K562 (cell line): ENCODE data around the gene BTBD2. TPM values are rescaled to one million over a fixed set of nuclear protein-coding genes. Genes with fewer than 3 reads are reported as not detected.

Source experiments
- ATAC-seq: fragments of 200-7000 bp; cut with Tn5 transposase; 3 replicates; pipeline ENCODE4 v1.9.1; 2020; ENCODE audit warnings: moderate library complexity
- BruUV-seq: library from RNA; stranded (reverse); fragments of 400-500 nt; replicated peaks from 2 replicates; lab custom pipeline; 2021; lab: Mats Ljungman, UMichigan
- CTCF ChIA-PET: fragments of 300-600 bp; formaldehyde crosslinking; extraction: SDS; loops from one replicate; lab custom pipeline; 2021; ENCODE audit warnings: low intra/inter-chr PET ratio; lab: Yijun Ruan, JAX
- POLR2A ChIA-PET: fragments of 300-600, 350-650 bp; sonication (Branson Sonifier 250); formaldehyde crosslinking; extraction: SDS; loops from one replicate; lab custom pipeline; 2021; ENCODE audit warnings: antibody characterized with exemption, inconsistent platforms; lab: Yijun Ruan, JAX
- DNase-seq, 4 experiments: peaks; one replicate each; pipeline versions ENCODE4 v3.0.0 to v3.0.0-alpha.2; 2011 to 2018; ENCODE audit warnings: low spot score in 3 of 4, mixed read lengths in 3 of 4; ENCODE audit errors: extremely low read depth in 1 of 4
- FAIRE-seq: peaks from 2 replicates; lab custom pipeline; 2011; peaks lifted over from hg19 to GRCh38; lab: Jason Lieb, UNC
- H2AFZ ChIP-seq: 2 replicates; pipeline ENCODE4 v1.6.0; 2011; ENCODE audit warnings: low read depth, low read length, control low read depth, inconsistent platforms
- H3K27ac ChIP-seq: fragments of 200-600 bp; 3 replicates; pipeline ENCODE4 v1.8.0; 2011; ENCODE audit warnings: low read depth, mild to moderate bottlenecking, control low read depth, inconsistent platforms, low read length, moderate library complexity, mixed read lengths; ENCODE audit errors: extremely low read depth
- H3K27me3 ChIP-seq, 2 experiments: fragments of 300-600 bp in 1 of 2; 2 replicates in 1 of 2; 3 replicates in 1 of 2; pipeline versions ENCODE4 v1.6.0 to v1.8.0; 2011; ENCODE audit warnings: inconsistent platforms in 2 of 2, low read length in 2 of 2, mild to moderate bottlenecking in 1 of 2, mixed read lengths in 1 of 2, moderate library complexity in 1 of 2; ENCODE audit not compliant: control insufficient read depth in 2 of 2, insufficient read depth in 2 of 2
- H3K36me3 ChIP-seq: fragments of 300-600 bp; 3 replicates; pipeline ENCODE4 v1.8.0; 2011; ENCODE audit warnings: mild to moderate bottlenecking, low read length, inconsistent platforms; ENCODE audit not compliant: control insufficient read depth, insufficient read depth
- H3K4me1 ChIP-seq, 2 experiments: fragments of 200-600 bp in 1 of 2; replicated peaks in 1 of 2; 2 replicates in 1 of 2; 3 replicates in 1 of 2; pipeline versions ENCODE4 v1.5.1 to v1.8.0; 2011; ENCODE audit warnings: inconsistent platforms in 2 of 2, low read length in 2 of 2, mild to moderate bottlenecking in 1 of 2, mixed read lengths in 1 of 2, moderate library complexity in 1 of 2; ENCODE audit not compliant: control insufficient read depth in 2 of 2, insufficient read depth in 2 of 2
- H3K4me2 ChIP-seq: 2 replicates; pipeline ENCODE4 v1.6.1; 2011; ENCODE audit warnings: low read length, control low read depth, inconsistent platforms, mixed read lengths; ENCODE audit not compliant: insufficient read depth
- H3K4me3 ChIP-seq: fragments of 200-600 bp; sonication (generic), shearing (Covaris generic); 2 replicates; pipeline ENCODE4 v1.5.1; 2016; ENCODE audit warnings: control low read depth, inconsistent platforms
- H3K79me2 ChIP-seq: fragments of 200-600 bp; 3 replicates; pipeline ENCODE4 v1.8.0; 2011; ENCODE audit warnings: low read length, inconsistent platforms; ENCODE audit not compliant: control insufficient read depth, insufficient read depth
- H3K9ac ChIP-seq, 2 experiments: 2 replicates each; pipeline versions ENCODE4 v1.6.0 to v1.6.1; 2011; ENCODE audit warnings: low read depth in 2 of 2, low read length in 2 of 2, control low read depth in 1 of 2, inconsistent platforms in 1 of 2, mild to moderate bottlenecking in 1 of 2, mixed read lengths in 1 of 2; ENCODE audit not compliant: insufficient read depth in 1 of 2
- H3K9me1 ChIP-seq: one replicate; pipeline ENCODE4 v1.6.0; 2011; ENCODE audit warnings: inconsistent platforms, mild to moderate bottlenecking, low read length, moderate library complexity; ENCODE audit not compliant: control insufficient read depth, insufficient read depth
- H3K9me3 ChIP-seq: replicated peaks from 2 replicates; pipeline ENCODE4 v1.5.1; 2011; ENCODE audit warnings: low read depth, low read length, inconsistent platforms; ENCODE audit not compliant: control insufficient read depth, insufficient read depth
- H4K20me1 ChIP-seq: replicated peaks from 2 replicates; pipeline ENCODE4 v1.6.1; 2011; ENCODE audit warnings: low read length, inconsistent platforms, mixed read lengths; ENCODE audit not compliant: control insufficient read depth, insufficient read depth
- ETV1 ChIP-seq: fragments of 450-650 bp; conservative IDR thresholded peaks from 2 replicates; pipeline ENCODE4 v1.6.1; 2016; ENCODE audit warnings: missing genetic modification characterization, control low read depth, low read depth, missing compliant biosample characterization
- FOXK2 ChIP-seq, 2 experiments: fragments of 450-650 bp; IDR thresholded peaks in 1 of 2; conservative IDR thresholded peaks in 1 of 2; 2 replicates each; pipeline ENCODE4 v1.6.1; 2016; ENCODE audit warnings: low read depth in 2 of 2, mild to moderate bottlenecking in 1 of 2
- GTF2E2 ChIP-seq: fragments of 200-800 bp; sonication (Bioruptor generic); IDR thresholded peaks from 2 replicates; pipeline ENCODE4 v1.6.1; 2016; ENCODE audit warnings: missing genetic modification characterization, missing compliant biosample characterization
- PKNOX1 ChIP-seq: fragments of 450-650 bp; IDR thresholded peaks from 2 replicates; pipeline ENCODE4 v1.6.1; 2016
- RCOR1 ChIP-seq, 2 experiments: IDR thresholded peaks; 2 replicates each; pipeline ENCODE4 v1.6.1; 2012; ENCODE audit warnings: low read depth in 2 of 2, low read length in 2 of 2, borderline replicate concordance in 1 of 2, improper control_type of control experiment in 1 of 2
- SMARCA4 ChIP-seq: fragments of 450-650 bp; IDR thresholded peaks from 2 replicates; pipeline ENCODE4 v1.6.1; 2016
- TFAP4 ChIP-seq: sonication (generic); formaldehyde crosslinking; IDR thresholded peaks from 2 replicates; pipeline ENCODE4 v1.8.0; 2022; ENCODE audit warnings: missing genetic modification reagents, mild to moderate bottlenecking, moderate library complexity, borderline replicate concordance
- ZBTB2 ChIP-seq: fragments of 450-650 bp; IDR thresholded peaks from 2 replicates; pipeline ENCODE4 v1.6.1; 2016; ENCODE audit warnings: antibody characterized with exemption
- ZMIZ1 ChIP-seq, 2 experiments: fragments of 150-350 bp in 1 of 2; IDR thresholded peaks; 2 replicates each; pipeline ENCODE4 v1.6.1; 2012 to 2016; ENCODE audit warnings: low read depth in 2 of 2, low read length in 2 of 2, mild to moderate bottlenecking in 1 of 2, moderate library complexity in 1 of 2
- ZNF143 ChIP-seq: sonication (generic); formaldehyde crosslinking; IDR thresholded peaks from 2 replicates; pipeline ENCODE4 v1.9.0; 2022; ENCODE audit warnings: mild to moderate bottlenecking, missing genetic modification reagents
- ZNF280A ChIP-seq: fragments of 450-650 bp; IDR thresholded peaks from 2 replicates; pipeline ENCODE4 v1.6.1; 2018; ENCODE audit warnings: mild to moderate bottlenecking, low read depth; ENCODE audit not compliant: partially characterized antibody
- WGBS: fragments of 100-300 bp; shearing (Covaris generic); methylation state at CpG from one replicate; pipeline ENCODE4 v1.1.6; 2016; ENCODE audit warnings: low coverage, mixed read lengths; ENCODE audit not compliant: insufficient coverage; ENCODE audit errors: missing lambda C conversion rate; 5-methylcytosine and 5-hydroxymethylcytosine counted together
- in situ Hi-C: fragments of 300-500 bp; cut with MboI; formaldehyde crosslinking; loops from 4 replicates; pipeline ENCODE4 v1.15.0; 2018; ENCODE audit warnings: inconsistent platforms, mixed read lengths
- intact Hi-C: fragments of 100-400 bp; cut with micrococcal nuclease; formaldehyde crosslinking; loops from 2 replicates; pipeline ENCODE4 v1.14.2; 2022
- polyA plus RNA-seq, 8 experiments: library from polyadenylated mRNA; depleted of rRNA in 4 of 8; stranded (reverse) in 5 of 8; unstranded in 3 of 8; fragments of >200 nt; fragmentation: Nextera tagmentation in 2 of 8; fragmentation: Illumina TruSeq in 1 of 8; extraction: Ambion mirVana in 2 of 8; extraction: Trizol in 1 of 8; gene quantifications; 2 replicates each; pipeline versions ENCODE4 v1.2.1 to v1.2.3, GENCODE V29; 2011 to 2014; ENCODE audit warnings: inconsistent platforms in 1 of 8, missing spikeins in 1 of 8
- total RNA-seq, 7 experiments: library from RNA; depleted of rRNA in 6 of 7; stranded (reverse); fragments of >200 nt in 6 of 7; fragmentation: Illumina TruSeq in 2 of 7; extraction: Trizol in 2 of 7; gene quantifications; 2 replicates each; pipeline versions ENCODE4 v1.2.1 to v1.2.3, GENCODE V29; 2011 to 2021; ENCODE audit warnings: low replicate concordance in 1 of 7

BTBD2 gene
- total and polyA plus RNA-seq, 9 of the 15 experiments (the other 6 are each of a cell fraction or from before 2014, with no cell fraction given), result 0.10 to 15.6 (median 6.9) TPM

GRCh38 chr19:1935484-1936208 lies 79.9 kb downstream of the BTBD2 start:
- Histone ChIP-seq H3K4me3 (no peak overlapping the region), H3K9ac (no peak overlapping the region), H3K27me3 (no peaks in the 10 kb centered on the region), H3K9me1 (no peaks in the 10 kb centered on the region), H3K79me2 (peaks cover 10% of the 10 kb centered on the region), H3K9me3 (peaks cover 2% of the 10 kb centered on the region; the same call in 1 of the 2 replicates), H3K4me1 (peaks cover 19 to 49% of the 10 kb centered on the region in 2 experiments), H3K36me3 (no peaks in the 10 kb centered on the region), H3K4me2 (no peak overlapping the region), H4K20me1 (no peaks in the 10 kb centered on the region), H2AFZ (no peak overlapping the region), H3K27ac (peak overlapping the region; percentile 39; the same call in 1 of the 3 replicates)
- WGBS, result 58% methylated on average over 11 of the region's 11 CpGs
- FAIRE-seq, result peak; percentile 87
- peak; percentile 53 for ATAC-seq
- in situ Hi-C loops, result no loop called here
- DNase-seq, result peak in 3 of 4 experiments; percentile 45 to 66 (median 58)
- ChIA-PET CTCF (no interaction called here), POLR2A (interaction anchor here (0.7 to 0.9 kb wide), 2 partner anchors 8 to 42 kb away, joined by 3 to 4 read pairs; no protein-coding TSS in a partner anchor)
- no TSS peak for BruUV-seq
- intact Hi-C loops, result no loop called here
- TF ChIP-seq RCOR1 (IDR thresholded peaks at IDR 0.05; ENCODE audit: borderline replicate concordance in 1 of 2, low read depth in 2 of 2, low read length in 2 of 2) (peak in 1 of 2 experiments; percentile 73; a peak in 2 of 4 replicates), ZNF143 (CRISPR knock-in tag) (no peak), ZNF280A (peak; percentile 60), ZBTB2 (peak; percentile 31; the same call in 1 of the 2 replicates), PKNOX1 (peak; percentile 10; the same call in 1 of the 2 replicates), GTF2E2 (no peak), ETV1 (tag) (peak; percentile 20; the same call in 1 of the 2 replicates), ZMIZ1 (IDR thresholded peaks at IDR 0.05; ENCODE audit: low read depth in 2 of 2, low read length in 2 of 2) (peak in 1 of 2 experiments; percentile 88; a peak in 2 of 4 replicates), FOXK2 (conservative IDR thresholded peaks at IDR 0.05 in 1 of 2, IDR thresholded peaks at IDR 0.05 in 1 of 2; ENCODE audit: low read depth in 2 of 2) (peak; percentile 34 to 57; a peak in 3 of 4 replicates), SMARCA4 (0 out of 2 replicates have a peak, but pooled peaks have one; percentile 30), TFAP4 (peak; percentile 40; the same call in 1 of the 2 replicates)
